Measurements from ENCODE around the gene USP6NL.

- TF ChIP-seq PAX8 (IDR thresholded peaks at IDR 0.05) (no peak), ZBED1 (IDR thresholded peaks at IDR 0.05; ENCODE audit: borderline replicate concordance) (no peak), CTCF (IDR thresholded peaks at IDR 0.05 in 2 of 3, conservative IDR thresholded peaks at IDR 0.05 in 1 of 3; ENCODE audit: control insufficient read depth in 2 of 3, extremely low read depth in 1 of 3, insufficient read depth in 1 of 3, low read depth in 3 of 3, low read length in 3 of 3) (no peak), EED (IDR thresholded peaks at IDR 0.05; ENCODE audit: low read depth) (no peak), GABPA (IDR thresholded peaks at IDR 0.05; ENCODE audit: low read depth) (no peak), POLR2AphosphoS5 (IDR thresholded peaks at IDR 0.05; ENCODE audit: low read length) (no peak), SP1 (IDR thresholded peaks at IDR 0.05; ENCODE audit: low read depth, low read length) (no peak), SMC3 (IDR thresholded peaks at IDR 0.05; ENCODE audit: borderline replicate concordance, low read length) (no peak), ATF3 (IDR thresholded peaks at IDR 0.05; ENCODE audit: borderline replicate concordance, extremely low read depth, low read depth, low read length) (no peak), JUND (IDR thresholded peaks at IDR 0.05; ENCODE audit: low read depth, low read length) (no peak), GATAD2B (conservative IDR thresholded peaks at IDR 0.05; ENCODE audit: low read depth) (no peak), HDAC2 (IDR thresholded peaks at IDR 0.05) (no peak), USF2 (IDR thresholded peaks at IDR 0.05; ENCODE audit: borderline replicate concordance, low read depth, low read length) (no peak), NBN (IDR thresholded peaks at IDR 0.05) (no peak)
Measured at GRCh38 chr10:11457336-11457735, 154.1 kb downstream of the USP6NL start.

All from GM12878 (cell line).